Skeletal muscle satellite cell (primary cell): ENCODE results near the gene OR5A1. TPM values are rescaled to one million over a fixed set of nuclear protein-coding genes. Genes with fewer than 3 reads are reported as not detected.

ENCODE experiments used
- H3K27me3 ChIP-seq: 2 replicates; pipeline ENCODE4 v1.7.0; 2013; ENCODE audit warnings: low read length; ENCODE audit not compliant: control insufficient read depth, insufficient read depth
- H3K36me3 ChIP-seq: 2 replicates; pipeline ENCODE4 v1.7.0; 2013; ENCODE audit warnings: mild to moderate bottlenecking, control low read depth, low read length; ENCODE audit not compliant: insufficient read depth
- H3K4me1 ChIP-seq: 2 replicates; pipeline ENCODE4 v1.7.0; 2013; ENCODE audit warnings: low read length; ENCODE audit not compliant: control insufficient read depth, insufficient read depth
- H3K4me2 ChIP-seq: 2 replicates; pipeline ENCODE4 v1.7.0; 2013; ENCODE audit warnings: mild to moderate bottlenecking, low read length
- H3K4me3 ChIP-seq: 2 replicates; pipeline ENCODE4 v1.7.0; 2013; ENCODE audit warnings: low read length
- H3K9ac ChIP-seq: 2 replicates; pipeline ENCODE4 v1.7.0; 2013; ENCODE audit warnings: mild to moderate bottlenecking, low read depth, low read length, moderate library complexity
- H3K9me3 ChIP-seq: replicated peaks from 2 replicates; pipeline ENCODE4 v1.7.0; 2013; ENCODE audit warnings: mild to moderate bottlenecking, control low read depth, low read length
- total RNA-seq: library from RNA; depleted of rRNA; stranded (reverse); fragments of >200 nt; gene quantifications from 2 replicates; pipeline ENCODE4 v1.2.3, GENCODE V29; 2012; rRNA removed

Gene OR5A1
- not detected in 2 replicates for total RNA-seq

- Histone ChIP-seq H3K9ac (no peak within 1 kb of the TSS), H3K36me3 (no peaks in the 10 kb centered on the region), H3K9me3 (no peaks in the 10 kb centered on the region), H3K4me1 (no peaks in the 10 kb centered on the region), H3K4me2 (no peak within 1 kb of the TSS), H3K4me3 (no peak within 1 kb of the TSS), H3K27me3 (peaks cover 43% of the 10 kb centered on the region)
These were observed at the start of gene OR5A1 for GRCh38 chr11:59436169-59436568. TSS of gene OR5A1 (plus strand) at chr11:59436469. CDS start at chr11:59443169, 6,700 bp downstream.

- H3K4me2 ChIP-seq = no peak overlapping the region
- no peak overlapping the region for H3K4me3 ChIP-seq
- H3K4me1 ChIP-seq = no peaks in the 10 kb centered on the region
- no peaks in the 10 kb centered on the region for H3K36me3 ChIP-seq
- H3K9ac ChIP-seq = no peak overlapping the region
- H3K27me3 ChIP-seq = no peaks in the 10 kb centered on the region
- H3K9me3 ChIP-seq = no peaks in the 10 kb centered on the region
These were observed 42.1 kb upstream of the OR5A1 start for GRCh38 chr11:59394186-59394585.

- Histone ChIP-seq H3K4me3 (no peak overlapping the region), H3K4me2 (no peak overlapping the region), H3K36me3 (no peaks in the 10 kb centered on the region), H3K9ac (no peak overlapping the region), H3K27me3 (no peaks in the 10 kb centered on the region), H3K4me1 (no peaks in the 10 kb centered on the region), H3K9me3 (no peaks in the 10 kb centered on the region)
These were observed 35.6 kb upstream of the OR5A1 start for GRCh38 chr11:59400461-59401261.

GRCh38 chr11:59401262-59401552, 35.1 kb upstream of the OR5A1 start:
- H3K36me3 ChIP-seq = no peaks in the 10 kb centered on the region
- no peak overlapping the region for H3K4me2 ChIP-seq
- no peak overlapping the region for H3K9ac ChIP-seq
- no peaks in the 10 kb centered on the region for H3K9me3 ChIP-seq
- H3K4me1 ChIP-seq = no peaks in the 10 kb centered on the region
- no peak overlapping the region for H3K4me3 ChIP-seq
- no peaks in the 10 kb centered on the region for H3K27me3 ChIP-seq

- Histone ChIP-seq H3K36me3 (no peaks in the 10 kb centered on the region), H3K4me2 (no peak overlapping the region), H3K9ac (no peak overlapping the region), H3K27me3 (no peaks in the 10 kb centered on the region), H3K4me3 (no peak overlapping the region), H3K9me3 (no peaks in the 10 kb centered on the region), H3K4me1 (no peaks in the 10 kb centered on the region)
These were observed 32.7 kb upstream of the OR5A1 start for GRCh38 chr11:59403546-59403945.

GRCh38 chr11:59413646-59414045, 22.6 kb upstream of the OR5A1 start:
- no peak overlapping the region for H3K9ac ChIP-seq
- H3K27me3 ChIP-seq = peaks cover 3% of the 10 kb centered on the region
- no peaks in the 10 kb centered on the region for H3K9me3 ChIP-seq
- H3K4me1 ChIP-seq = no peaks in the 10 kb centered on the region
- H3K4me3 ChIP-seq = no peak overlapping the region
- H3K4me2 ChIP-seq = no peak overlapping the region
- no peaks in the 10 kb centered on the region for H3K36me3 ChIP-seq

- no peaks in the 10 kb centered on the region for H3K36me3 ChIP-seq
- H3K4me1 ChIP-seq = no peaks in the 10 kb centered on the region
- peaks cover 3% of the 10 kb centered on the region for H3K27me3 ChIP-seq
- no peak overlapping the region for H3K4me3 ChIP-seq
- no peak overlapping the region for H3K9ac ChIP-seq
- H3K4me2 ChIP-seq = no peak overlapping the region
- H3K9me3 ChIP-seq = no peaks in the 10 kb centered on the region
These were observed 21.2 kb upstream of the OR5A1 start for GRCh38 chr11:59415111-59415510.

GRCh38 chr11:59416613-59417012, 19.7 kb upstream of the OR5A1 start:
- H3K4me3 ChIP-seq = no peak overlapping the region
- peaks cover 3% of the 10 kb centered on the region for H3K27me3 ChIP-seq
- no peaks in the 10 kb centered on the region for H3K9me3 ChIP-seq
- H3K4me1 ChIP-seq = no peaks in the 10 kb centered on the region
- no peaks in the 10 kb centered on the region for H3K36me3 ChIP-seq
- no peak overlapping the region for H3K9ac ChIP-seq
- H3K4me2 ChIP-seq = no peak overlapping the region

DNA sequence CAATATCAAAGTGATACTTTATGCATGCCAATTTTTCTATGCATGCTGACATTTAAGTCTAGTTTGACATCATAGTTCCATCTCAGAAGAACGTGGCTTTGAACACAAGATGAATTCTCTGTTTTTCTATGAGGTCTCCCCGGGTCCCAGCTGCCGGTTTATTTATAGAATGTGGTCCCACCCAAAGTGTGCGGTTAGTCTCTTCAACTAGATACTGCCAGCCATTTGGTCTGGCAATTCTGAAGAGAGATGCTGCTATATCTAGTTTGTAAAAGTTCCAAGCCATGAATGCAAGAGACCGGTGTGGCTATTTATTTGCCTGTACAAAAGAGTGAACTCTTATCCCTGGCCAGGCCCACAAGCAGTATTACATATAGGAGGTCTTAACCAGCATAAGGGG, 19.2 kb upstream of the OR5A1 start:
- no peaks in the 10 kb centered on the region for H3K36me3 ChIP-seq
- H3K27me3 ChIP-seq = peaks cover 3% of the 10 kb centered on the region
- no peak overlapping the region for H3K4me2 ChIP-seq
- H3K9me3 ChIP-seq = no peaks in the 10 kb centered on the region
- H3K4me1 ChIP-seq = no peaks in the 10 kb centered on the region
- H3K9ac ChIP-seq = no peak overlapping the region
- H3K4me3 ChIP-seq = no peak overlapping the region

GRCh38 chr11:59418156-59418555, 18.1 kb upstream of the OR5A1 start:
- Histone ChIP-seq H3K4me1 (no peaks in the 10 kb centered on the region), H3K27me3 (peaks cover 3% of the 10 kb centered on the region), H3K4me3 (no peak overlapping the region), H3K4me2 (no peak overlapping the region), H3K36me3 (no peaks in the 10 kb centered on the region), H3K9ac (no peak overlapping the region), H3K9me3 (no peaks in the 10 kb centered on the region)

GRCh38 chr11:59423835-59424234, 12.4 kb upstream of the OR5A1 start:
- Histone ChIP-seq H3K9me3 (no peaks in the 10 kb centered on the region), H3K4me3 (no peak overlapping the region), H3K4me2 (no peak overlapping the region), H3K9ac (no peak overlapping the region), H3K36me3 (no peaks in the 10 kb centered on the region), H3K4me1 (no peaks in the 10 kb centered on the region), H3K27me3 (peaks cover 13% of the 10 kb centered on the region)

- Histone ChIP-seq H3K9me3 (no peaks in the 10 kb centered on the region), H3K27me3 (peaks cover 13% of the 10 kb centered on the region), H3K9ac (no peak overlapping the region), H3K4me3 (no peak overlapping the region), H3K4me1 (no peaks in the 10 kb centered on the region), H3K36me3 (no peaks in the 10 kb centered on the region), H3K4me2 (no peak overlapping the region)
These were observed 11.1 kb upstream of the OR5A1 start for GRCh38 chr11:59425131-59425530.
